K562 (cell line): ENCODE results near the gene SCYL1. TPM values are rescaled to one million over a fixed set of nuclear protein-coding genes. Genes with fewer than 3 reads are reported as not detected.

Experiments used
- BCOR ChIP-seq: fragments of 450-650 bp; IDR thresholded peaks from 2 replicates; pipeline ENCODE4 v1.6.1; 2016
- CBX8 ChIP-seq: fragments of 200-600 bp; sonication (generic); IDR thresholded peaks from 2 replicates; pipeline ENCODE4 v1.6.1; 2012; ENCODE audit warnings: borderline replicate concordance, mixed run types, low read depth, mild to moderate bottlenecking, moderate library complexity, mixed read lengths, low read length, control low read depth, inconsistent platforms; ENCODE audit not compliant: poor library complexity, severe bottlenecking; ENCODE audit errors: extremely low read depth
- E2F6 ChIP-seq, 2 experiments: IDR thresholded peaks; 2 replicates each; pipeline ENCODE4 v1.6.1; 2011; ENCODE audit warnings: borderline replicate concordance in 1 of 2, control low read depth in 1 of 2, low read depth in 1 of 2, low read length in 1 of 2, mild to moderate bottlenecking in 1 of 2, mixed read lengths in 1 of 2, moderate library complexity in 1 of 2; ENCODE audit not compliant: insufficient read depth in 1 of 2, insufficient read length in 1 of 2, poor library complexity in 1 of 2, severe bottlenecking in 1 of 2; ENCODE audit errors: extremely low read depth in 1 of 2
- HES1 ChIP-seq: fragments of 450-650 bp; IDR thresholded peaks from 2 replicates; pipeline ENCODE4 v1.6.1; 2016; ENCODE audit warnings: low read depth, mild to moderate bottlenecking, moderate library complexity
- HNRNPK ChIP-seq: fragments of 200-400 bp; formaldehyde crosslinking; IDR thresholded peaks from one replicate; pipeline ENCODE4 v1.6.1; 2018; ENCODE audit warnings: mild to moderate bottlenecking, low read depth, low read length; ENCODE audit not compliant: poor library complexity, severe bottlenecking
- KLF10 ChIP-seq: fragments of 250-450 bp; sonication (Bioruptor Pico); IDR thresholded peaks from 2 replicates; pipeline ENCODE4 v1.6.1; 2021; ENCODE audit warnings: matching md5 sums
- LCOR ChIP-seq: sonication (generic); formaldehyde crosslinking; IDR thresholded peaks from 2 replicates; pipeline ENCODE4 v1.8.0; 2022; ENCODE audit warnings: mild to moderate bottlenecking, missing genetic modification reagents
- LEF1 ChIP-seq: fragments of 450-650 bp; IDR thresholded peaks from 2 replicates; pipeline ENCODE4 v1.6.1; 2016; ENCODE audit warnings: mild to moderate bottlenecking
- MAX ChIP-seq: sonication (generic); formaldehyde crosslinking; IDR thresholded peaks from 2 replicates; pipeline ENCODE4 v1.9.0; 2022; ENCODE audit warnings: mild to moderate bottlenecking, missing genetic modification reagents
- MEF2D ChIP-seq: conservative IDR thresholded peaks from 2 replicates; pipeline ENCODE4 v1.6.1; 2016; ENCODE audit warnings: low read depth, missing genetic modification characterization, missing compliant biosample characterization
- MTF1 ChIP-seq: fragments of 250-450 bp; sonication (Bioruptor Pico); IDR thresholded peaks from 2 replicates; pipeline ENCODE4 v1.9.0; 2021; ENCODE audit warnings: moderate library complexity, mild to moderate bottlenecking, inconsistent platforms, borderline replicate concordance
- POLR2A ChIP-seq: fragments of 450-650 bp; conservative IDR thresholded peaks from 2 replicates; pipeline ENCODE4 v1.6.1; 2016
- PTBP1 ChIP-seq: fragments of 200-400 bp; formaldehyde crosslinking; IDR thresholded peaks from 2 replicates; pipeline ENCODE4 v1.6.1; 2017; ENCODE audit warnings: low read depth, low read length
- RBM25 ChIP-seq: fragments of 200-400 bp; formaldehyde crosslinking; IDR thresholded peaks from 2 replicates; pipeline ENCODE4 v1.6.1; 2018; ENCODE audit warnings: low read length, low read depth, moderate library complexity; ENCODE audit not compliant: severe bottlenecking
- SMARCA5 ChIP-seq: fragments of 450-650 bp; IDR thresholded peaks from 2 replicates; pipeline ENCODE4 v1.6.1; 2016
- SMC3 ChIP-seq: conservative IDR thresholded peaks from 2 replicates; pipeline ENCODE4 v1.6.1; 2011; ENCODE audit warnings: low read depth, low read length, improper control_type of control experiment; ENCODE audit not compliant: insufficient read depth
- TCF7 ChIP-seq: sonication (generic); IDR thresholded peaks from 2 replicates; pipeline ENCODE4 v1.6.1; 2016; ENCODE audit warnings: antibody characterized with exemption, borderline replicate concordance
- TRIM28 ChIP-seq: fragments of 450-650 bp; IDR thresholded peaks from 2 replicates; pipeline ENCODE4 v1.6.1; 2017
- VEZF1 ChIP-seq: fragments of 200-800 bp; sonication (Bioruptor generic); IDR thresholded peaks from 2 replicates; pipeline ENCODE4 v1.6.1; 2017; ENCODE audit warnings: missing genetic modification characterization, missing compliant biosample characterization
- ZKSCAN1 ChIP-seq: fragments of 150-350 bp; IDR thresholded peaks from 2 replicates; pipeline ENCODE4 v1.6.1; 2016; ENCODE audit warnings: low read depth, low read length
- ZNF644 ChIP-seq: fragments of 200-800 bp; sonication (Bioruptor generic); IDR thresholded peaks from 2 replicates; pipeline ENCODE4 v1.6.1; 2016; ENCODE audit warnings: low read depth, missing genetic modification characterization, missing compliant biosample characterization
- polyA plus RNA-seq, 8 experiments: library from polyadenylated mRNA; depleted of rRNA in 4 of 8; stranded (reverse) in 5 of 8; unstranded in 3 of 8; fragments of >200 nt; fragmentation: Nextera tagmentation in 2 of 8; fragmentation: Illumina TruSeq in 1 of 8; extraction: Ambion mirVana in 2 of 8; extraction: Trizol in 1 of 8; gene quantifications; 2 replicates each; pipeline versions ENCODE4 v1.2.1 to v1.2.3, GENCODE V29; 2011 to 2014; ENCODE audit warnings: inconsistent platforms in 1 of 8, missing spikeins in 1 of 8
- total RNA-seq, 7 experiments: library from RNA; depleted of rRNA in 6 of 7; stranded (reverse); fragments of >200 nt in 6 of 7; fragmentation: Illumina TruSeq in 2 of 7; extraction: Trizol in 2 of 7; gene quantifications; 2 replicates each; pipeline versions ENCODE4 v1.2.1 to v1.2.3, GENCODE V29; 2011 to 2021; ENCODE audit warnings: low replicate concordance in 1 of 7
- TF ChIP-seq, protein P1 (sequence below): fragments of 250-450 bp; sonication (Bioruptor Pico); IDR thresholded peaks from 2 replicates; pipeline ENCODE4 v1.5.0; 2020; ENCODE audit warnings: mild to moderate bottlenecking

Gene SCYL1
- total and polyA plus RNA-seq, 9 of the 15 experiments (the other 6 are each of a cell fraction or from before 2014, with no cell fraction given): 1.9 to 145 (median 57.6) TPM

DNA sequence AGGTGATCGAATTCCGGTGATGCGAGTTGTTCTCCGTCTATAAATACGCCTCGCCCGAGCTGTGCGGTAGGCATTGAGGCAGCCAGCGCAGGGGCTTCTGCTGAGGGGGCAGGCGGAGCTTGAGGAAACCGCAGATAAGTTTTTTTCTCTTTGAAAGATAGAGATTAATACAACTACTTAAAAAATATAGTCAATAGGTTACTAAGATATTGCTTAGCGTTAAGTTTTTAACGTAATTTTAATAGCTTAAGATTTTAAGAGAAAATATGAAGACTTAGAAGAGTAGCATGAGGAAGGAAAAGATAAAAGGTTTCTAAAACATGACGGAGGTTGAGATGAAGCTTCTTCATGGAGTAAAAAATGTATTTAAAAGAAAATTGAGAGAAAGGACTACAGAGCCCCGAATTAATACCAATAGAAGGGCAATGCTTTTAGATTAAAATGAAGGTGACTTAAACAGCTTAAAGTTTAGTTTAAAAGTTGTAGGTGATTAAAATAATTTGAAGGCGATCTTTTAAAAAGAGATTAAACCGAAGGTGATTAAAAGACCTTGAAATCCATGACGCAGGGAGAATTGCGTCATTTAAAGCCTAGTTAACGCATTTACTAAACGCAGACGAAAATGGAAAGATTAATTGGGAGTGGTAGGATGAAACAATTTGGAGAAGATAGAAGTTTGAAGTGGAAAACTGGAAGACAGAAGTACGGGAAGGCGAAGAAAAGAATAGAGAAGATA lies 25.7 kb upstream of the SCYL1 start, which contains the start of gene MALAT1 (continued):
- TF ChIP-seq HNRNPK: peak; percentile 27
- TF ChIP-seq SMC3: 0 out of 2 replicates have a peak, but pooled peaks have one; percentile 11
- peak; percentile 53; the same call in 1 of the 2 replicates for TF ChIP-seq MAX (CRISPR knock-in tag)
- TF ChIP-seq HES1: no peak; the same call in none of the 2 replicates
- TF ChIP-seq LEF1: peak; percentile 22; the same call in 1 of the 2 replicates
- TF ChIP-seq CBX8: no peak
- TF ChIP-seq SMARCA5: no peak
- TF ChIP-seq KLF10: peak; percentile 97
- TF ChIP-seq LCOR (CRISPR knock-in tag): peak; percentile 93
- peak; percentile 39; the same call in 1 of the 2 replicates for TF ChIP-seq BCOR
- TF ChIP-seq PTBP1: no peak
- TF ChIP-seq POLR2A: peak; percentile 100
- TF ChIP-seq VEZF1 (CRISPR knock-in tag): peak; percentile 81
- TF ChIP-seq, protein P1, sequence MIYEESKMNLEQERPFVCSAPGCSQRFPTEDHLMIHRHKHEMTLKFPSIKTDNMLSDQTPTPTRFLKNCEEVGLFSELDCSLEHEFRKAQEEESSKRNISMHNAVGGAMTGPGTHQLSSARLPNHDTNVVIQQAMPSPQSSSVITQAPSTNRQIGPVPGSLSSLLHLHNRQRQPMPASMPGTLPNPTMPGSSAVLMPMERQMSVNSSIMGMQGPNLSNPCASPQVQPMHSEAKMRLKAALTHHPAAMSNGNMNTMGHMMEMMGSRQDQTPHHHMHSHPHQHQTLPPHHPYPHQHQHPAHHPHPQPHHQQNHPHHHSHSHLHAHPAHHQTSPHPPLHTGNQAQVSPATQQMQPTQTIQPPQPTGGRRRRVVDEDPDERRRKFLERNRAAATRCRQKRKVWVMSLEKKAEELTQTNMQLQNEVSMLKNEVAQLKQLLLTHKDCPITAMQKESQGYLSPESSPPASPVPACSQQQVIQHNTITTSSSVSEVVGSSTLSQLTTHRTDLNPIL (CRISPR knock-in tag): peak; percentile 98
- no peak for TF ChIP-seq TRIM28
- no peak for TF ChIP-seq MEF2D
- peak; percentile 84 for TF ChIP-seq TCF7
- TF ChIP-seq RBM25: no peak
- peak; percentile 67 for TF ChIP-seq ZNF644 (tag)
- no peak for TF ChIP-seq E2F6 (IDR thresholded peaks at IDR 0.05; ENCODE audit: borderline replicate concordance in 1 of 2, extremely low read depth in 1 of 2, insufficient read depth in 1 of 2, insufficient read length in 1 of 2, low read depth in 1 of 2, low read length in 1 of 2, poor library complexity in 1 of 2, severe bottlenecking in 1 of 2)
- TF ChIP-seq MTF1 (CRISPR knock-in tag): no peak
- TF ChIP-seq ZKSCAN1: peak; percentile 72; the same call in 1 of the 2 replicates
